HepG2 (cell line): Measurements from ENCODE around the gene AQP10. TPM values are rescaled to one million over a fixed set of nuclear protein-coding genes. Genes with fewer than 3 reads are reported as not detected.

Source experiments
- ATF1 ChIP-seq: IDR thresholded peaks from 2 replicates; pipeline ENCODE4 v1.6.1; 2016; ENCODE audit warnings: mild to moderate bottlenecking, control low read depth
- FOXA3 ChIP-seq: IDR thresholded peaks from 2 replicates; pipeline ENCODE4 v1.6.1; 2016; ENCODE audit warnings: missing genetic modification reagents, missing compliant biosample characterization
- HOXA3 ChIP-seq: sonication (generic); formaldehyde crosslinking; IDR thresholded peaks from 2 replicates; pipeline ENCODE4 v1.5.0; 2020; ENCODE audit warnings: missing genetic modification reagents
- KMT2B ChIP-seq: IDR thresholded peaks from 2 replicates; pipeline ENCODE4 v1.6.1; 2016; ENCODE audit warnings: missing genetic modification reagents, missing compliant biosample characterization
- PITX1 ChIP-seq: sonication (generic); formaldehyde crosslinking; IDR thresholded peaks from 2 replicates; pipeline ENCODE4 v1.5.1; 2020; ENCODE audit warnings: mild to moderate bottlenecking, missing genetic modification reagents
- RNF2 ChIP-seq: fragments of 450-650 bp; conservative IDR thresholded peaks from 2 replicates; pipeline ENCODE4 v1.6.1; 2016; ENCODE audit warnings: low read depth
- SAP130 ChIP-seq: IDR thresholded peaks from 2 replicates; pipeline ENCODE4 v1.6.1; 2016; ENCODE audit warnings: low read depth
- SETDB1 ChIP-seq: sonication (generic); formaldehyde crosslinking; IDR thresholded peaks from 2 replicates; pipeline ENCODE4 v1.5.1; 2020; ENCODE audit warnings: missing genetic modification reagents, mild to moderate bottlenecking, borderline replicate concordance
- SRSF9 ChIP-seq: fragments of 200-400 bp; formaldehyde crosslinking; IDR thresholded peaks from 2 replicates; pipeline ENCODE4 v1.6.1; 2018; ENCODE audit warnings: borderline replicate concordance, mild to moderate bottlenecking, low read depth, low read length; ENCODE audit not compliant: insufficient read depth, poor library complexity, severe bottlenecking
- ZBTB7A ChIP-seq: sonication (generic); formaldehyde crosslinking; IDR thresholded peaks from 2 replicates; pipeline ENCODE4 v1.8.0; 2022; ENCODE audit warnings: mild to moderate bottlenecking, missing genetic modification reagents
- polyA plus RNA-seq, 8 experiments: library from polyadenylated mRNA; depleted of rRNA in 3 of 8; stranded (reverse) in 7 of 8; unstranded in 1 of 8; fragments of >200 nt; fragmentation: Illumina TruSeq in 4 of 8; extraction: Trizol in 4 of 8; gene quantifications; 2 replicates each; pipeline versions ENCODE4 v1.2.1 to v1.2.3, GENCODE V29; 2011 to 2016; ENCODE audit warnings: low read depth in 4 of 8, missing spikeins in 1 of 8, mixed read lengths in 1 of 8; ENCODE audit not compliant: insufficient read depth in 1 of 8
- total RNA-seq, 5 experiments: library from RNA; depleted of rRNA; stranded (reverse); fragments of >200 nt; fragmentation: Illumina TruSeq; extraction: Trizol; gene quantifications; 2 replicates each; pipeline ENCODE4 v1.2.3, GENCODE V29; 2016; ENCODE audit warnings: low read depth in 1 of 5
- TF ChIP-seq, protein P1 (sequence below): IDR thresholded peaks from 2 replicates; pipeline ENCODE4 v1.6.1; 2018; ENCODE audit warnings: missing genetic modification reagents
- TF ChIP-seq, protein P2 (sequence below): sonication (generic); formaldehyde crosslinking; IDR thresholded peaks from 2 replicates; pipeline ENCODE4 v1.5.0; 2020; ENCODE audit warnings: mild to moderate bottlenecking, missing genetic modification reagents, borderline replicate concordance
- TF ChIP-seq, protein P3 (sequence below): sonication (generic); formaldehyde crosslinking; IDR thresholded peaks from 2 replicates; pipeline ENCODE4 v1.4.0; 2020; ENCODE audit warnings: missing genetic modification reagents
- TF ChIP-seq, protein P4 (sequence below): sonication (generic); formaldehyde crosslinking; IDR thresholded peaks from 2 replicates; pipeline ENCODE4 v1.4.0; 2020; ENCODE audit warnings: low read depth, missing genetic modification reagents
- TF ChIP-seq, protein P5 (sequence below): fragments of 450-650 bp; IDR thresholded peaks from 2 replicates; pipeline ENCODE4 v1.6.1; 2017

The AQP10 gene
- total and polyA plus RNA-seq, 2 of the 13 experiments (the other 11 are each of a cell fraction or from before 2014, with no cell fraction given), result 0.30 TPM; not detected in 1

DNA sequence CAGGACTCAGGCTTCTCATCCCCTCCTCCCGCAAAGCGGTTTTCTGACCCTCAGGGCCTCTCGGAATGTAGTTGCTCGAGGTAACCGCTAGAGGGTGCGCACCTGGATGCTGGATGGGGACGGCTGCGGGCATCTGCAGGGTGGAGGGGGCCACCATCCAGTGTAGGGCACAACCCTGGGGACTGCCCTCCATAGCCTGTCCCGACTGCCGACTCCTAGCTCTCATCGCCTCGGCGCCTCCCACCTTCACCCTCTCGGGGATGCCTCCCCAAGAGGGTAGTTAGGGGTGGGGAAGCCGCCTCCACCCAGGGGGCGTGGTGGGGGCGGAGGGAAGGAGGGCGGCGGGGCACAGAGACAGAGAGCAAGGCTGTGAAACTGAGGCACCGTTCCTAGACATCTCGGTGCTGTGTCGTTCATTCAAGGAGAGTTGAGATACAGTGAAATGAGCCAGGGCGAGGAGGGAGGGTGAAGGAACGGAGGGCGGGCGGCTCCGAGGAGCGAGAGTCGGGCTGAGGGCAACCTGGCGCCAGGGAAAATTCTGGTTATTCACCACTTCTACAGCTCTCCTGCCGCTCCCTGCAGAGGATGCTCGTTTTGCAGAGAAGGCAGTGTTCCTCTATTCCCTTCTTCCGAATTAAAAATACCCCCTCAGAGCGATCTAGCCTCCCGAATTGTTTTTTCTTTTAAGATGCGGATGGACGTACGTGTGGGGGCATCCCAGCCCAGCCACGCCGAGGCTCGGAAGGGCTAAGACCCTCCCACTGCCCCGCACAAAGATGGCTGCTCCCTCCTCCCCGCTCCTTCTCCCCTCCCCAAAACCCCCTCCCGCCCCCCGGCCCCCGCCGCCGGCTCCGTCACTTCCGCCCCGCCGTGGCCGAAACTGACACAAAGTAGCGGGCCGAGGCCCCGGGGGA, 4.0 kb downstream of the AQP10 start, which contains the start of gene ATP8B2 (continued):
- TF ChIP-seq ATF1 (CRISPR knock-in tag) (no peak), SETDB1 (CRISPR knock-in tag) (no peak), SRSF9 (no peak), KMT2B (CRISPR knock-in tag) (0 out of 2 replicates have a peak, but pooled peaks have one; percentile 22), HOXA3 (peak; percentile 24; the same call in 1 of the 2 replicates), SAP130 (CRISPR knock-in tag) (peak; percentile 61), FOXA3 (no peak), ZBTB7A (CRISPR knock-in tag) (no peak), PITX1 (CRISPR knock-in tag) (0 out of 2 replicates have a peak, but pooled peaks have one; percentile 21), RNF2 (no peak)
- TF ChIP-seq, protein P1, sequence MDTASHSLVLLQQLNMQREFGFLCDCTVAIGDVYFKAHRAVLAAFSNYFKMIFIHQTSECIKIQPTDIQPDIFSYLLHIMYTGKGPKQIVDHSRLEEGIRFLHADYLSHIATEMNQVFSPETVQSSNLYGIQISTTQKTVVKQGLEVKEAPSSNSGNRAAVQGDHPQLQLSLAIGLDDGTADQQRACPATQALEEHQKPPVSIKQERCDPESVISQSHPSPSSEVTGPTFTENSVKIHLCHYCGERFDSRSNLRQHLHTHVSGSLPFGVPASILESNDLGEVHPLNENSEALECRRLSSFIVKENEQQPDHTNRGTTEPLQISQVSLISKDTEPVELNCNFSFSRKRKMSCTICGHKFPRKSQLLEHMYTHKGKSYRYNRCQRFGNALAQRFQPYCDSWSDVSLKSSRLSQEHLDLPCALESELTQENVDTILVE (CRISPR knock-in tag), result peak; percentile 65; the same call in 1 of the 2 replicates
- TF ChIP-seq, protein P2, sequence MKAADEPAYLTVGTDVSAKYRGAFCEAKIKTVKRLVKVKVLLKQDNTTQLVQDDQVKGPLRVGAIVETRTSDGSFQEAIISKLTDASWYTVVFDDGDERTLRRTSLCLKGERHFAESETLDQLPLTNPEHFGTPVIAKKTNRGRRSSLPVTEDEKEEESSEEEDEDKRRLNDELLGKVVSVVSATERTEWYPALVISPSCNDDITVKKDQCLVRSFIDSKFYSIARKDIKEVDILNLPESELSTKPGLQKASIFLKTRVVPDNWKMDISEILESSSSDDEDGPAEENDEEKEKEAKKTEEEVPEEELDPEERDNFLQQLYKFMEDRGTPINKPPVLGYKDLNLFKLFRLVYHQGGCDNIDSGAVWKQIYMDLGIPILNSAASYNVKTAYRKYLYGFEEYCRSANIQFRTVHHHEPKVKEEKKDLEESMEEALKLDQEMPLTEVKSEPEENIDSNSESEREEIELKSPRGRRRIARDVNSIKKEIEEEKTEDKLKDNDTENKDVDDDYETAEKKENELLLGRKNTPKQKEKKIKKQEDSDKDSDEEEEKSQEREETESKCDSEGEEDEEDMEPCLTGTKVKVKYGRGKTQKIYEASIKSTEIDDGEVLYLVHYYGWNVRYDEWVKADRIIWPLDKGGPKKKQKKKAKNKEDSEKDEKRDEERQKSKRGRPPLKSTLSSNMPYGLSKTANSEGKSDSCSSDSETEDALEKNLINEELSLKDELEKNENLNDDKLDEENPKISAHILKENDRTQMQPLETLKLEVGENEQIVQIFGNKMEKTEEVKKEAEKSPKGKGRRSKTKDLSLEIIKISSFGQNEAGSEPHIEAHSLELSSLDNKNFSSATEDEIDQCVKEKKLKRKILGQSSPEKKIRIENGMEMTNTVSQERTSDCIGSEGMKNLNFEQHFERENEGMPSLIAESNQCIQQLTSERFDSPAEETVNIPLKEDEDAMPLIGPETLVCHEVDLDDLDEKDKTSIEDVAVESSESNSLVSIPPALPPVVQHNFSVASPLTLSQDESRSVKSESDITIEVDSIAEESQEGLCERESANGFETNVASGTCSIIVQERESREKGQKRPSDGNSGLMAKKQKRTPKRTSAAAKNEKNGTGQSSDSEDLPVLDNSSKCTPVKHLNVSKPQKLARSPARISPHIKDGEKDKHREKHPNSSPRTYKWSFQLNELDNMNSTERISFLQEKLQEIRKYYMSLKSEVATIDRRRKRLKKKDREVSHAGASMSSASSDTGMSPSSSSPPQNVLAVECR (CRISPR knock-in tag), result peak; percentile 57; the same call in 1 of the 2 replicates
- TF ChIP-seq, protein P3, sequence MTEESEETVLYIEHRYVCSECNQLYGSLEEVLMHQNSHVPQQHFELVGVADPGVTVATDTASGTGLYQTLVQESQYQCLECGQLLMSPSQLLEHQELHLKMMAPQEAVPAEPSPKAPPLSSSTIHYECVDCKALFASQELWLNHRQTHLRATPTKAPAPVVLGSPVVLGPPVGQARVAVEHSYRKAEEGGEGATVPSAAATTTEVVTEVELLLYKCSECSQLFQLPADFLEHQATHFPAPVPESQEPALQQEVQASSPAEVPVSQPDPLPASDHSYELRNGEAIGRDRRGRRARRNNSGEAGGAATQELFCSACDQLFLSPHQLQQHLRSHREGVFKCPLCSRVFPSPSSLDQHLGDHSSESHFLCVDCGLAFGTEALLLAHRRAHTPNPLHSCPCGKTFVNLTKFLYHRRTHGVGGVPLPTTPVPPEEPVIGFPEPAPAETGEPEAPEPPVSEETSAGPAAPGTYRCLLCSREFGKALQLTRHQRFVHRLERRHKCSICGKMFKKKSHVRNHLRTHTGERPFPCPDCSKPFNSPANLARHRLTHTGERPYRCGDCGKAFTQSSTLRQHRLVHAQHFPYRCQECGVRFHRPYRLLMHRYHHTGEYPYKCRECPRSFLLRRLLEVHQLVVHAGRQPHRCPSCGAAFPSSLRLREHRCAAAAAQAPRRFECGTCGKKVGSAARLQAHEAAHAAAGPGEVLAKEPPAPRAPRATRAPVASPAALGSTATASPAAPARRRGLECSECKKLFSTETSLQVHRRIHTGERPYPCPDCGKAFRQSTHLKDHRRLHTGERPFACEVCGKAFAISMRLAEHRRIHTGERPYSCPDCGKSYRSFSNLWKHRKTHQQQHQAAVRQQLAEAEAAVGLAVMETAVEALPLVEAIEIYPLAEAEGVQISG (CRISPR knock-in tag), result peak; percentile 44
- TF ChIP-seq, protein P4, sequence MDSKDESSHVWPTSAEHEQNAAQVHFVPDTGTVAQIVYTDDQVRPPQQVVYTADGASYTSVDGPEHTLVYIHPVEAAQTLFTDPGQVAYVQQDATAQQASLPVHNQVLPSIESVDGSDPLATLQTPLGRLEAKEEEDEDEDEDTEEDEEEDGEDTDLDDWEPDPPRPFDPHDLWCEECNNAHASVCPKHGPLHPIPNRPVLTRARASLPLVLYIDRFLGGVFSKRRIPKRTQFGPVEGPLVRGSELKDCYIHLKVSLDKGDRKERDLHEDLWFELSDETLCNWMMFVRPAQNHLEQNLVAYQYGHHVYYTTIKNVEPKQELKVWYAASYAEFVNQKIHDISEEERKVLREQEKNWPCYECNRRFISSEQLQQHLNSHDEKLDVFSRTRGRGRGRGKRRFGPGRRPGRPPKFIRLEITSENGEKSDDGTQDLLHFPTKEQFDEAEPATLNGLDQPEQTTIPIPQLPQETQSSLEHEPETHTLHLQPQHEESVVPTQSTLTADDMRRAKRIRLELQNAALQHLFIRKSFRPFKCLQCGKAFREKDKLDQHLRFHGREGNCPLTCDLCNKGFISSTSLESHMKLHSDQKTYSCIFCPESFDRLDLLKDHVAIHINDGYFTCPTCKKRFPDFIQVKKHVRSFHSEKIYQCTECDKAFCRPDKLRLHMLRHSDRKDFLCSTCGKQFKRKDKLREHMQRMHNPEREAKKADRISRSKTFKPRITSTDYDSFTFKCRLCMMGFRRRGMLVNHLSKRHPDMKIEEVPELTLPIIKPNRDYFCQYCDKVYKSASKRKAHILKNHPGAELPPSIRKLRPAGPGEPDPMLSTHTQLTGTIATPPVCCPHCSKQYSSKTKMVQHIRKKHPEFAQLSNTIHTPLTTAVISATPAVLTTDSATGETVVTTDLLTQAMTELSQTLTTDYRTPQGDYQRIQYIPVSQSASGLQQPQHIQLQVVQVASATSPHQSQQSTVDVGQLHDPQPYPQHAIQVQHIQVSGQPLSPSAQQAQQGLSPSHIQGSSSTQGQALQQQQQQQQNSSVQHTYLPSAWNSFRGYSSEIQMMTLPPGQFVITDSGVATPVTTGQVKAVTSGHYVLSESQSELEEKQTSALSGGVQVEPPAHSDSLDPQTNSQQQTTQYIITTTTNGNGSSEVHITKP (CRISPR knock-in tag), result no peak
- TF ChIP-seq, protein P5, sequence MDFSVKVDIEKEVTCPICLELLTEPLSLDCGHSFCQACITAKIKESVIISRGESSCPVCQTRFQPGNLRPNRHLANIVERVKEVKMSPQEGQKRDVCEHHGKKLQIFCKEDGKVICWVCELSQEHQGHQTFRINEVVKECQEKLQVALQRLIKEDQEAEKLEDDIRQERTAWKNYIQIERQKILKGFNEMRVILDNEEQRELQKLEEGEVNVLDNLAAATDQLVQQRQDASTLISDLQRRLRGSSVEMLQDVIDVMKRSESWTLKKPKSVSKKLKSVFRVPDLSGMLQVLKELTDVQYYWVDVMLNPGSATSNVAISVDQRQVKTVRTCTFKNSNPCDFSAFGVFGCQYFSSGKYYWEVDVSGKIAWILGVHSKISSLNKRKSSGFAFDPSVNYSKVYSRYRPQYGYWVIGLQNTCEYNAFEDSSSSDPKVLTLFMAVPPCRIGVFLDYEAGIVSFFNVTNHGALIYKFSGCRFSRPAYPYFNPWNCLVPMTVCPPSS, result no peak
